GM10847 (cell line): ENCODE data around the gene LANCL2.

Experiments
- POLR2A ChIP-seq: IDR thresholded peaks from 2 replicates; pipeline ENCODE4 v1.6.1; 2011; ENCODE audit not compliant: insufficient read length; ENCODE audit errors: extremely low read depth

The LANCL2 gene

GRCh38 chr7:55467047-55467593 is 102.0 kb downstream of the LANCL2 start:
- TF ChIP-seq POLR2A = no peak

GRCh38 chr7:55468495-55468894 is 103.4 kb downstream of the LANCL2 start:
- TF ChIP-seq POLR2A = no peak

- no peak for TF ChIP-seq POLR2A
These were observed 104.1 kb downstream of the LANCL2 start for GRCh38 chr7:55469271-55469681.

- TF ChIP-seq POLR2A = no peak
These were observed 104.6 kb downstream of the LANCL2 start for GRCh38 chr7:55469721-55470120.

GRCh38 chr7:55470261-55470660 is 105.1 kb downstream of the LANCL2 start:
- no peak for TF ChIP-seq POLR2A

- TF ChIP-seq POLR2A = no peak
These were observed 108.0 kb downstream of the LANCL2 start for GRCh38 chr7:55472928-55473725.

GRCh38 chr7:55473932-55474331 is 108.8 kb downstream of the LANCL2 start:
- TF ChIP-seq POLR2A = no peak

GRCh38 chr7:55474944-55475854 is 110.1 kb downstream of the LANCL2 start:
- no peak for TF ChIP-seq POLR2A

GRCh38 chr7:55475855-55476803 is 111.0 kb downstream of the LANCL2 start:
- TF ChIP-seq POLR2A = no peak

GRCh38 chr7:55476852-55477780 is 112.0 kb downstream of the LANCL2 start:
- no peak for TF ChIP-seq POLR2A

GRCh38 chr7:55477781-55478374 is 112.7 kb downstream of the LANCL2 start:
- no peak for TF ChIP-seq POLR2A

- TF ChIP-seq POLR2A = no peak
These were observed 113.6 kb downstream of the LANCL2 start for GRCh38 chr7:55478700-55479099.

GRCh38 chr7:55481155-55481554 is 116.0 kb downstream of the LANCL2 start:
- no peak for TF ChIP-seq POLR2A

GRCh38 chr7:55483046-55483445 is 117.9 kb downstream of the LANCL2 start:
- TF ChIP-seq POLR2A = no peak
